Gastroesophageal sphincter (tissue), 3 donors: ENCODE results near the gene NDUFB5.

Experiments
- CTCF ChIP-seq, 4 experiments: fragments of 200-600 bp in 2 of 4; fragments of 450-650 bp in 2 of 4; sonication (generic) in 1 of 4; IDR thresholded peaks; one replicate each; pipeline ENCODE4 v1.5.1; 2017 to 2019; ENCODE audit warnings: antibody characterized with exemption in 4 of 4, mild to moderate bottlenecking in 2 of 4, moderate library complexity in 2 of 4
- EP300 ChIP-seq: sonication (generic); formaldehyde crosslinking; IDR thresholded peaks from one replicate; pipeline ENCODE4 v1.6.1; 2017; ENCODE audit warnings: antibody characterized with exemption, mild to moderate bottlenecking
- POLR2A ChIP-seq, 2 donors: fragments of 450-650 bp; IDR thresholded peaks; one replicate each; pipeline ENCODE4 v1.6.1; 2017; ENCODE audit warnings: antibody characterized with exemption in 2 of 2, mild to moderate bottlenecking in 2 of 2, moderate library complexity in 1 of 2

- TF ChIP-seq POLR2A (IDR thresholded peaks at IDR 0.05) (no peak), CTCF (IDR thresholded peaks at IDR 0.05) (no peak), EP300 (no peak)
These were observed 763 bp upstream of the NDUFB5 start for GRCh38 chr3:179603831-179604230.
